ENCODE measurements around the gene SLC46A2. TPM values are rescaled to one million over a fixed set of nuclear protein-coding genes. Genes with fewer than 3 reads are reported as not detected.

SLC46A2 gene
- total and polyA plus RNA-seq, 2 of the 13 experiments (the other 11 are each of a cell fraction or from before 2014, with no cell fraction given) = not detected

GRCh38 chr9:112836394-112836793, 54.3 kb downstream of the SLC46A2 start (continued):
- TF ChIP-seq ZNF597 (CRISPR knock-in tag; IDR thresholded peaks at IDR 0.05) (no peak), NFKBIZ (CRISPR knock-in tag; IDR thresholded peaks at IDR 0.05) (no peak), MEF2D (CRISPR knock-in tag; IDR thresholded peaks at IDR 0.05) (no peak), RFX1 (IDR thresholded peaks at IDR 0.05) (no peak), ZNF430 (CRISPR knock-in tag; IDR thresholded peaks at IDR 0.05) (no peak), ZNF446 (CRISPR knock-in tag; IDR thresholded peaks at IDR 0.05) (no peak), ZNF335 (CRISPR knock-in tag; IDR thresholded peaks at IDR 0.05) (no peak), TRIM24 (CRISPR knock-in tag; IDR thresholded peaks at IDR 0.05) (no peak), ZNF276 (CRISPR knock-in tag; IDR thresholded peaks at IDR 0.05; ENCODE audit: low read depth) (no peak), ZNF598 (CRISPR knock-in tag; IDR thresholded peaks at IDR 0.05; ENCODE audit: borderline replicate concordance) (no peak), ELF3 (CRISPR knock-in tag; IDR thresholded peaks at IDR 0.05) (0 out of 2 replicates have a peak, but pooled peaks have one; percentile 36), ZNF75D (CRISPR knock-in tag; IDR thresholded peaks at IDR 0.05; ENCODE audit: borderline replicate concordance) (no peak), PBX3 (CRISPR knock-in tag; IDR thresholded peaks at IDR 0.05; ENCODE audit: borderline replicate concordance) (no peak), CCDC6 (CRISPR knock-in tag; IDR thresholded peaks at IDR 0.05) (no peak), ZBTB37 (CRISPR knock-in tag; IDR thresholded peaks at IDR 0.05) (no peak), ZNF563 (CRISPR knock-in tag; IDR thresholded peaks at IDR 0.05) (no peak), NBN (conservative IDR thresholded peaks at IDR 0.05) (no peak), NONO (IDR thresholded peaks at IDR 0.05) (no peak), NONO (CRISPR knock-in tag; conservative IDR thresholded peaks at IDR 0.05) (no peak), MAFK (conservative IDR thresholded peaks at IDR 0.05 in 1 of 2, IDR thresholded peaks at IDR 0.05 in 1 of 2; ENCODE audit: low read length in 2 of 2) (peak; percentile 14 to 27; a peak in 1 of 4 replicates), RFX3 (CRISPR knock-in tag; IDR thresholded peaks at IDR 0.05) (no peak), ZNF567 (CRISPR knock-in tag; IDR thresholded peaks at IDR 0.05; ENCODE audit: borderline replicate concordance) (no peak), ZNF576 (CRISPR knock-in tag; IDR thresholded peaks at IDR 0.05) (no peak), TFDP2 (CRISPR knock-in tag; IDR thresholded peaks at IDR 0.05) (no peak)
